ENCODE results near the gene BORCS5. TPM values are rescaled to one million over a fixed set of nuclear protein-coding genes. Genes with fewer than 3 reads are reported as not detected.
A peak's percentile ranks its signal among the peaks of the same experiment; 100 is the strongest.

The BORCS5 gene
- total and polyA plus RNA-seq, 2 donors (not counting 1 experiment from before 2014, with no cell fraction given): 13.5 to 14.4 TPM

GRCh38 chr12:12380949-12381593, 24.2 kb downstream of the BORCS5 start:
- DNase-seq (ENCODE audit: low read depth in 2 of 2): no peak
- TF ChIP-seq EZH2 (IDR thresholded peaks at IDR 0.05; ENCODE audit: low read length, missing control alignments): no peak
- TF ChIP-seq CTCF (conservative IDR thresholded peaks at IDR 0.05 in 1 of 2, IDR thresholded peaks at IDR 0.05 in 1 of 2; ENCODE audit: low read depth in 1 of 2, low read length in 2 of 2): no peak
- H3K4me3 ChIP-seq (replicated peaks in 1 of 4; ENCODE audit: control extremely low read depth in 1 of 4, insufficient read depth in 1 of 4, low read depth in 3 of 4, low read length in 4 of 4): no peak overlapping the region
- H3K4me2 ChIP-seq (ENCODE audit: extremely low read depth, insufficient read depth, low read length): no peak overlapping the region
- H3K9me3 ChIP-seq (ENCODE audit: control insufficient read depth, insufficient read depth, low read depth, low read length): no peaks in the 10 kb centered on the region
- H3K9ac ChIP-seq (ENCODE audit: insufficient read depth, low read length): no peak overlapping the region
- H3K36me3 ChIP-seq (ENCODE audit: control insufficient read depth, insufficient read depth, low read length): no peaks in the 10 kb centered on the region
- no peak overlapping the region for H3K27ac ChIP-seq (ENCODE audit: insufficient read depth, low read length)
- peaks cover 3% of the 10 kb centered on the region for H3K4me1 ChIP-seq (ENCODE audit: control insufficient read depth, extremely low read depth, insufficient read depth, low read length)
- no peaks in the 10 kb centered on the region for H4K20me1 ChIP-seq (ENCODE audit: control insufficient read depth, extremely low read depth, insufficient read depth, low read length)
- no peak overlapping the region for H2AFZ ChIP-seq (ENCODE audit: low read length)
- no peaks in the 10 kb centered on the region for H3K27me3 ChIP-seq (ENCODE audit: control insufficient read depth, insufficient read depth, low read length)
- H3K79me2 ChIP-seq (ENCODE audit: control insufficient read depth, insufficient read depth, low read length): no peaks in the 10 kb centered on the region

- no peaks in the 10 kb centered on the region for H3K9me3 ChIP-seq (ENCODE audit: control insufficient read depth, insufficient read depth, low read depth, low read length)
- no peak for TF ChIP-seq EZH2 (IDR thresholded peaks at IDR 0.05; ENCODE audit: low read length, missing control alignments)
- TF ChIP-seq CTCF (conservative IDR thresholded peaks at IDR 0.05 in 1 of 2, IDR thresholded peaks at IDR 0.05 in 1 of 2; ENCODE audit: low read depth in 1 of 2, low read length in 2 of 2): no peak
- H2AFZ ChIP-seq (ENCODE audit: low read length): no peak overlapping the region
- no peaks in the 10 kb centered on the region for H4K20me1 ChIP-seq (ENCODE audit: control insufficient read depth, extremely low read depth, insufficient read depth, low read length)
- H3K36me3 ChIP-seq (ENCODE audit: control insufficient read depth, insufficient read depth, low read length): no peaks in the 10 kb centered on the region
- no peaks in the 10 kb centered on the region for H3K79me2 ChIP-seq (ENCODE audit: control insufficient read depth, insufficient read depth, low read length)
- no peaks in the 10 kb centered on the region for H3K27me3 ChIP-seq (ENCODE audit: control insufficient read depth, insufficient read depth, low read length)
- H3K9ac ChIP-seq (ENCODE audit: insufficient read depth, low read length): no peak overlapping the region
- peaks cover 3% of the 10 kb centered on the region for H3K4me1 ChIP-seq (ENCODE audit: control insufficient read depth, extremely low read depth, insufficient read depth, low read length)
- no peak overlapping the region for H3K27ac ChIP-seq (ENCODE audit: insufficient read depth, low read length)
- H3K4me3 ChIP-seq (replicated peaks in 1 of 4; ENCODE audit: control extremely low read depth in 1 of 4, insufficient read depth in 1 of 4, low read depth in 3 of 4, low read length in 4 of 4): no peak overlapping the region
- DNase-seq (ENCODE audit: low read depth in 2 of 2): no peak
- H3K4me2 ChIP-seq (ENCODE audit: extremely low read depth, insufficient read depth, low read length): no peak overlapping the region
Observed at GRCh38 chr12:12381982-12382381, 25.1 kb downstream of the BORCS5 start.

- no peaks in the 10 kb centered on the region for H3K27me3 ChIP-seq (ENCODE audit: control insufficient read depth, insufficient read depth, low read length)
- H3K9me3 ChIP-seq (ENCODE audit: control insufficient read depth, insufficient read depth, low read depth, low read length): no peaks in the 10 kb centered on the region
- H2AFZ ChIP-seq (ENCODE audit: low read length): no peak overlapping the region
- no peak overlapping the region for H3K27ac ChIP-seq (ENCODE audit: insufficient read depth, low read length)
- H3K79me2 ChIP-seq (ENCODE audit: control insufficient read depth, insufficient read depth, low read length): no peaks in the 10 kb centered on the region
- no peak overlapping the region for H3K4me3 ChIP-seq (replicated peaks in 1 of 4; ENCODE audit: control extremely low read depth in 1 of 4, insufficient read depth in 1 of 4, low read depth in 3 of 4, low read length in 4 of 4)
- TF ChIP-seq EZH2 (IDR thresholded peaks at IDR 0.05; ENCODE audit: low read length, missing control alignments): no peak
- no peak for TF ChIP-seq CTCF (conservative IDR thresholded peaks at IDR 0.05 in 1 of 2, IDR thresholded peaks at IDR 0.05 in 1 of 2; ENCODE audit: low read depth in 1 of 2, low read length in 2 of 2)
- H3K4me1 ChIP-seq (ENCODE audit: control insufficient read depth, extremely low read depth, insufficient read depth, low read length): peaks cover under 1% of the 10 kb centered on the region
- H3K4me2 ChIP-seq (ENCODE audit: extremely low read depth, insufficient read depth, low read length): no peak overlapping the region
- peak in 1 of 2 donors; percentile 32 for DNase-seq (ENCODE audit: low read depth in 2 of 2)
- H3K36me3 ChIP-seq (ENCODE audit: control insufficient read depth, insufficient read depth, low read length): no peaks in the 10 kb centered on the region
- H3K9ac ChIP-seq (ENCODE audit: insufficient read depth, low read length): no peak overlapping the region
- no peaks in the 10 kb centered on the region for H4K20me1 ChIP-seq (ENCODE audit: control insufficient read depth, extremely low read depth, insufficient read depth, low read length)
Observed at GRCh38 chr12:12384571-12385340, 27.9 kb downstream of the BORCS5 start.

Measured in fibroblast of lung (primary cell).